ENCODE measurements around the gene ALK. TPM values are rescaled to one million over a fixed set of nuclear protein-coding genes. Genes with fewer than 3 reads are reported as not detected.

Gene ALK
- total and polyA plus RNA-seq, 2 experiments from 2014 or later = 0.35 TPM; not detected in 1

- DNase-seq (ENCODE audit: low spot score) = no peak
- Histone ChIP-seq H3K27ac (ENCODE audit: low read depth) (no peak overlapping the region), H3K9me2 (ENCODE audit: insufficient read depth) (0 out of 2 replicates have a peak, but pooled peaks cover 4% of the 10 kb centered on the region), H3K79me2 (replicated peaks; ENCODE audit: insufficient read depth) (no peaks in the 10 kb centered on the region), H3K4me2 (no peak overlapping the region), H4K20me1 (replicated peaks; ENCODE audit: insufficient read depth) (no peaks in the 10 kb centered on the region), H3K4me3 (no peak overlapping the region), H3K27me3 (ENCODE audit: insufficient read depth) (no peaks in the 10 kb centered on the region), H3F3A (replicated peaks; ENCODE audit: low read depth) (no peaks in the 10 kb centered on the region), H2AFZ (no peak overlapping the region), H3K4me1 (ENCODE audit: insufficient read depth) (no peaks in the 10 kb centered on the region), H3K36me3 (ENCODE audit: insufficient read depth) (no peaks in the 10 kb centered on the region)
- peaks cover 3% of the 10 kb centered on the region; the same call in 1 of the 3 replicates for H3K9me3 Mint-ChIP-seq
- TF ChIP-seq EZH2 (IDR thresholded peaks at IDR 0.05; ENCODE audit: low read depth, unreplicated experiment) (no peak), ETS1 (IDR thresholded peaks at IDR 0.05) (no peak)
- H3K27me3 Mint-ChIP-seq (ENCODE audit: insufficient read depth, low read depth, poor library complexity) = no peaks in the 10 kb centered on the region
- H3K27ac Mint-ChIP-seq = no peak overlapping the region
- ATAC-seq = no peak
- H3K36me3 Mint-ChIP-seq (ENCODE audit: low read depth) = no peaks in the 10 kb centered on the region
- H3K4me3 Mint-ChIP-seq = no peak overlapping the region
- H3K4me1 Mint-ChIP-seq = no peaks in the 10 kb centered on the region
Observed at GRCh38 chr2:29143657-29144056, 777.7 kb downstream of the ALK start.

Small RNA genes within 50 kb of the gene (small RNA-seq; reads per million reads assigned to genes)
- gene RN7SL516P (ENCODE audit: low replicate concordance) = not detected

Other genes with a start within 250 kb of the ALK start
- gene YPEL5, start 225.4 kb upstream of the ALK start, total RNA-seq (2014; rRNA removed; shearing (Covaris generic)) = 26.6 and 31.1 TPM in 2 replicates
- gene YPEL5, start 225.4 kb upstream of the ALK start, polyA plus RNA-seq (2016; fragmentation: Nextera tagmentation; extraction: Ambion mirVana) = 20.7 and 24.9 TPM in 2 replicates